Activated CD4-positive, alpha-beta T cell treated with anti-CD3 and anti-CD28 coated beads, Interleukin-2, Interleukin-4, amounts not matched to agents 100 ng/mL and 50 ng/mL, durations not matched to agents 16 hours and 8 hours (primary cell): ENCODE data around the gene KCNQ1OT1.

Experiments
- DNase-seq: peaks from one replicate; pipeline ENCODE4 v3.0.0-alpha.2; 2020; ENCODE audit warnings: low spot score

The KCNQ1OT1 gene

GRCh38 chr11:2570841-2571597 is 128.8 kb downstream of the KCNQ1OT1 start:
- DNase-seq = no peak

DNA sequence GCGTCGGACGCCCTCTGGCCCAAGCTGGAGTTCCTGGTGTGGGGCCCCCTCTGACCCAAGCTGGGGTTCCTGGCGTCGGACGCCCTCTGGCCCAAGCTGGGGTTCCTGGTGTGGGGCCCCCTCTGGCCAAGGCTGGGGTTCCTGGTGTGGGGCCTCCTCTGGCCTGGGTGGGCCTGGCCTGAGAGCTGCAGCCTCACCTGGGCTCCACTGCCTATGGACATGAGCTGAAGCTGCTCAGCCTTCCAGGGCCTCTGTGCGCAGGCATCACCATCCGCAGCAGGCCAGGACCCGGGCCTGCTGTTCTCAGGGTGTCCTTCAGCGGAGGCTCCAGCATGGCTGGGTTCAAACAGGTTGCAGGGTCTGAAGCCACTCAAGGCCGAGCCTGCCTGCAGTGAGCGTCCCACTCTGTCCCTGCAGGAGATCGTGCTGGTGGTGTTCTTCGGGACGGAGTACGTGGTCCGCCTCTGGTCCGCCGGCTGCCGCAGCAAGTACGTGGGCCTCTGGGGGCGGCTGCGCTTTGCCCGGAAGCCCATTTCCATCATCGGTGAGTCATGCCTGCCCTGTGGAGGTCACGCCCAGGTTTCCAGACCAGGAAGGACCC is 129.5 kb downstream of the KCNQ1OT1 start:
- no peak for DNase-seq

DNA sequence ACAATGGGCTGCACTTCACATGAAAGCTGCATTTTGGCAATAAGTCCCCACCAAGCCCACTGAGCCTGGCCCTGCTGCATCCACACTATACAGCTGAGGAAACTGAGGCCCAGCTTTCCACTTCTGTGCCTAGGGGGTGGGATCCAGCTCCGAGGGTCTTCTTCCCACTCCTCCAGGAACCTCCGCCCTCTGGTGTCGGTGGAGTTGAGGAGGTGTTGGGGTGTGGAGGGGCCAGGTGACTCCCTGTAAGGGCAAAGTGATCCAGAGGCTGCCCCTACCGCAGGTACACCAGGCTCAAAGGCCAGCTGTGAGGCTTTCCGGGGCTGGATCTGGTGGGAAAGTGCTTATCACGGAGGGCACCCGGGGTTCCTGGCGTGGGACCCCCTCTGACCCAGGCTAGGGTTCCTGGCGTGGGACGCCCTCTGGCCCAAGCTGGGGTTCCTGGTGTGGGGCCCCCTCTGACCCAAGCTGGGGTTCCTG is 130.0 kb downstream of the KCNQ1OT1 start:
- no peak for DNase-seq

DNA sequence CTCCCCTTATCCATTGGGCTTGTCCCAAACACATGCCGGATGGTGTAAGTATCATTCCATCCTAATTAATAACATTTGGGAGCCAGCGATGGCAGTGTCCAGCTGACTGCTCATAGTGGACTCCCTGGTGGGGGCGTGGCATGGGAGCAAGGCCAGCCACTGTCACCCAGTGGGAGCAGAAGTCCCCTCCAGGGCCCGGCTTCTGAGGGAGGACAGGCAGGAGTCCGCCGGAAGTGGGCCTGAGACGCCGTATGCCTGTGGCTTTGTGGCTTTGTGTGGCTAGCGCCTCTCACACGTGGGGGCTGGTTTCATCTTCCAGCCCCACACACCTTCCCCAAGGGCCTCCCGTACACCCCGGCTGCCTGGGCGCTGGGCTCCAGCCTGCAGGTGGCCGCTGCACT is 130.5 kb downstream of the KCNQ1OT1 start:
- no peak for DNase-seq

DNA sequence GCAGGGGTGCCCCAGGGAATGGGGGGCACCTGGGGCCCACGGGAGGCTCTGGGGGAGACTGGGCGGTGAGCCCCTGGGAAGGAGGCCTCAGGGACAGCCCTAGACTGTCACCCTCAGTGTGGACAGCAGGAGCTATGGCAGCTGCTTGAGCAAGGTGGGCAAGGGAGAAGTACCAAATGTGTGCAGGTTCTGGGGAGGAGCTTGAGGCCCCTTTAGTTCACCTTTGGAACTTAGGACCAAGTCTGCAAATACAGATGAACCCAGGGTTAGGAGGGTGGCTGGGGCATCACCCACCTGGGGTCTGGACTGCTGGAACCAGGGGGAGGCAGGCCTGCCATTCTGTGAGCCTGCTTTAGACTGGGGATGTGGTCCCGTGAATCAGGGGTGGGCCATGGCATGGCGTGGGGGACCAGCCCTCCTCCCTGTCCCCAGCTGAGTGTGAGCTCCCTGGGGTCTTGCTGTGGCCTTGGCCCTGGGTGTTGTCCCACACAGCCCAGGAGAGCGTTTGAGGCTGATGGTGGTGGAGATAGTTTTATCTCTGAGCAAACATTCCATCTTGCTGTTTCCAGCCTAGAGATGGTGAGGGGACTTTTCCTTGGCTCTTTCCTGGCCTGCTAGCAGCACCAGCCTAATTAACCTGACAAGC is 132.6 kb downstream of the KCNQ1OT1 start:
- no peak for DNase-seq

DNA sequence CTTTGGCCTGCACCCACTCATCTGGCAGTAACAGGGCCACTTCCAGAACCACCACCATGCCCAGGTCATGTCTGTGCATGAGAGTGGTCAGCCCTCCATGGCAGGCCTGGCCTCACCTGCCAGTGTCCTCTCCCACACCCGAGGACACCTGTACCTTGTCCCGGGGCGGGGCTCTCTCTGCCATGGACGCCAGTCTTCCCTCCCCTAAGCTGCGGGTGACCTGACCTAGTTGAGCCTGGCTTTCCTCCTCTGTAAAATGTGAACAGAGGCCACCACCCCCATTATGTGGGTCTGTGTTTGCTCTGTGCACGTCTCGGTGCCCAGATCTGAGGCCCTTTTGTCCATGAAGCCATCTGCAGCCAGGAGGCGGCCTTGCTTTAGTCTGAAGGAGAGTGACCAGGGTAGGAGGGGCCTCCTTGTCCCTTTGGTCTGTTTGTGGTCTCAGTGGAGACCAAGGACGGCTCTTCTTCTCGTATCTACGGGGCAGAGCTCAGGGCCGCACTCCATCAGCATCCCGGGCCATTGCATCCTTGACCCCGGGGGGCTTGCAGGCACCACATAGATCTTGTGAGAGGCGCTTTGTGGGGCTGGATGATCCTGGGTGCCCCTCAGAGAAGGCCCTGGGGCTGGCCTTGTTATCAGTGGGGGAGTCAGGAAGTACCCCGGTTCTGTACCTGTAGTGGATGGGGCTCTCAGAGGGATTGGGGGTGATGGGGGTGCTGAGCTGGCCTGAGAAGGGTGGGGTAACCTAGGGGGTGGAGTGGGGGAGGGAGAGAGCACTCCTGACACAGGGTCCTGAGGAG is 133.4 kb downstream of the KCNQ1OT1 start:
- no peak for DNase-seq

GRCh38 chr11:2565447-2566222 is 134.2 kb downstream of the KCNQ1OT1 start:
- no peak for DNase-seq

GRCh38 chr11:2564588-2565425 is 135.0 kb downstream of the KCNQ1OT1 start:
- no peak for DNase-seq

- no peak for DNase-seq
Measured at GRCh38 chr11:2564008-2564530, 135.7 kb downstream of the KCNQ1OT1 start.

DNA sequence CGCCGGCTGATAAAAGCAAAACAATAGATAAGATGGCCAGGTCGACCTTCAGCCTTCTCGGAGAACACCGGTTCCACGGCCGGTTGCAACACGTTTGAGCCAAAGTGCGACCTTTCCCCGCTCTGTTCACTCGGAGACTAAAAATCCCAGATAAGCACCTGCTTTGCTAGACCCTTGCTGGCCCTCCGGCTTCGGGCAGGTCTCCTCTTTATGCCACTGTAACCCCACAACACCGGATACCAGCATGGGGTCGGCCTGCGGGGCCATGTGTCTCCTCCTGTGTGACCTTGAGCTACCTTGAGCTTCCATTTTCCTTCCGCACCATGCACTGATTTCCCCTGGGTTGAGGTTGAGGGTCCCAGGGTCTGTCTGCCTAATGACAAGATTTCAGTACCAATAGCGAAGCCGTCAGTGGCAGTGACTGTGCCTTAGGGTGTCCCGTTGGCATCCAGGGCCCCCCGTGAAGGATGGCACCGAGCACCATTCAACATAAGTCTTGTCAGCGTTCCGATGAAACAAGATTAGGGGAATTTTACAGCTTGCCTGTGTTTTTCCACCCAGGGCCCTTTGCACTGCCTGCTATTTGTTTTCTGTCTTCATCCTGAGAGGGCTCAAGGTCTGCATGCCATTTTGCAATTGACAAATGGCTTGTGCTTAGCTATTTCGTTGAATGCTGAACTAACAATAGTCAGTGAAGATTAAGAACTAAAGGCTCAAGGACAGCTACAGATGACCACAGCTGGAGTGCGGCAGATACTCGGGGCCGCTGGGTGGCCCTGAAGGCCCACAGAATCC is 136.4 kb downstream of the KCNQ1OT1 start:
- no peak for DNase-seq

DNA sequence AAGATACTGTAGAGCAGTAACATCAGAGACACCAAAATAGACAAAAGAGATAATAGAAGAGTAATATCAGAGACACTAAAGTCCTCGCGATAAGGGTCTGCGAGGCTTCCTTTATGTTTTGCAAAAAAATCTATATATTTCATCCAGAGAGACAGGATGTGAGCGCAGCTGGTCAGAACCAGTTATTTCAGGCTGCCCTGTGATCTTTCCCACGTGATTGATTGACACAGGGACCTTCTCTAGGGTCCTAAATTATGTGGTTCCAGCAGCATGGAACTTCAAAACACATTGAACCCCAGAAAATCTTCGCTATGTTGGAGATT is 136.9 kb downstream of the KCNQ1OT1 start:
- no peak for DNase-seq

DNA sequence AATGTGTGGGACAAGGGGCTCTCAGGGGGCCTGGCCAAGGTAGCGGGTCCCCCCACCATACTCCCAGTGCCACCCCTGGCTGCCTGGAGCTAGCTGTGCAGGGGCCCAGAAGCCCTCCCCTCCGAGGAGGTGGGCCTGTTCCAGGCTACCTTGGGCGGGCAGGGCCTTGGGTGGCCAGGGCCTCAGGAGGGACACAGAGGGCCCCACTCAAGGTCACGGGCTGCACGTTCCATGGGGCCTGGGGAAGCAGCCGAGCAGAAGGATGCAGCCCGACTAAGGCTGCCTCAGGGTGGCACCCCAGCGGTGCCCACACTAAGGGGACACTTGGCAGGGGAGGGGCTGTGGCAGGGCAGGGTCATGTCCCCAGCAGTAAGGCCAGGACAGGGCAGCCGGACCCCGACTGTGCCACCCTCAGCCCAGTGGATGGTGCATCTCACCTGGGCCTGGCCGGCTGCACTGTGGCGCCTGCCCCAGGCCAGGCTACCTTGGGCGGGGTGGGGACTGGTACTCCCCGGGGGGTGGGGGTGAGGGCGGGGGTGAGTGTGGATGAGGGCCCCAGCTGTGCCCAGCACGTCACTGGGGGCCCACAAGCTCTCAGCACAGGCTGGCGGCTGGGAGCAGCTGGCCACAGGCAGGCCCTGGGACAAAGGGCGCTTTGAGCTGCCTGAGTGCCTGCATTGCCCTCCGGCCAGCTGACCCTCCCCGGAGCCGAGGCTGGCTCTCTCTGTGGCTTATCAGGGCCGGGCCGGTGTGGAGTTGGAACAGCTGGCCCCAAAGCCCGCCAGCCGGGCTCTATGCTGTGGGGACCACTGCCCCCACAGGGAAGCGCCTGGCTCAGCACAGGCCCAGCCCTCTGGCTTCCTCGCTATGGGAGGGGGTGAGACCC is 137.9 kb downstream of the KCNQ1OT1 start:
- no peak for DNase-seq

- DNase-seq = no peak
Measured at GRCh38 chr11:2559527-2560311, 140.1 kb downstream of the KCNQ1OT1 start.

DNA sequence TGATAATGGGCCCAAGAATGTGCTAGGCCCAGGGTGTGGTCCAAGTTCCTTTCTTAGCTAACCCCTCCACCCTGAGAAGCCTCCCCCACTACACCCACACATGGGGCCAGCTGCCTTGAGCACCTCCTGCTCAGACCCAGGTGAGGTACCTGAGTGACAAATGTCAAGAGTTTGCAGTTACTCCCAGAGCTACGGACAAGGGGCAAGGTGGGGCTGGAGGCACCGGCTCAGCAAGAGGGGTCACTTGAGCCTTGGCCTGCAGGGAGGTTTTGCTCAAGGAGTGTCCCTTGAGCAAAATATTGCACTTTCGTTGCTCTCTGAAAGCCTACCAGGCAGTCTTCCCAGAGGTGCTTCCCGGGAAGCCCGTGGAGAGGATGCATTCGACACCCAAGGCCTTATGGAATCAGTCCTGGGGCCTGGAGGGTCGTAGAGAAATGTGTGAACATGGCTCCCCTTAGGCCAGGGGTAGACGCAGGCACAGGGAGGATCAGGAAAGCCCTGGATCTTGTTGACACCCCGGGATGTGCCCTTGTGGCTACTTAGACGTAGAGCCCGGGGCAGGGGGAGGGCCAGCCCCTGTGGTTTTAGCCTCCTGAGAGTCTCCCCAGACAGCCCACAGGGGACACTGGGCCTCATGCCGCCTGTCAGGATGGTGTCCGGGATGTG is 140.8 kb downstream of the KCNQ1OT1 start:
- no peak for DNase-seq

- DNase-seq = no peak
Measured at GRCh38 chr11:2558397-2558796, 141.4 kb downstream of the KCNQ1OT1 start.
